ENCODE data around the gene PXMP4. TPM values are rescaled to one million over a fixed set of nuclear protein-coding genes. Genes with fewer than 3 reads are reported as not detected.

The PXMP4 gene, protein sequence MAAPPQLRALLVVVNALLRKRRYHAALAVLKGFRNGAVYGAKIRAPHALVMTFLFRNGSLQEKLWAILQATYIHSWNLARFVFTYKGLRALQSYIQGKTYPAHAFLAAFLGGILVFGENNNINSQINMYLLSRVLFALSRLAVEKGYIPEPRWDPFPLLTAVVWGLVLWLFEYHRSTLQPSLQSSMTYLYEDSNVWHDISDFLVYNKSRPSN
- total RNA-seq: 10 to 100 TPM in 1 of 3 donors, 1 to 10 TPM in 2; 7.9 to 14.3 (median 9.1) TPM

DNA sequence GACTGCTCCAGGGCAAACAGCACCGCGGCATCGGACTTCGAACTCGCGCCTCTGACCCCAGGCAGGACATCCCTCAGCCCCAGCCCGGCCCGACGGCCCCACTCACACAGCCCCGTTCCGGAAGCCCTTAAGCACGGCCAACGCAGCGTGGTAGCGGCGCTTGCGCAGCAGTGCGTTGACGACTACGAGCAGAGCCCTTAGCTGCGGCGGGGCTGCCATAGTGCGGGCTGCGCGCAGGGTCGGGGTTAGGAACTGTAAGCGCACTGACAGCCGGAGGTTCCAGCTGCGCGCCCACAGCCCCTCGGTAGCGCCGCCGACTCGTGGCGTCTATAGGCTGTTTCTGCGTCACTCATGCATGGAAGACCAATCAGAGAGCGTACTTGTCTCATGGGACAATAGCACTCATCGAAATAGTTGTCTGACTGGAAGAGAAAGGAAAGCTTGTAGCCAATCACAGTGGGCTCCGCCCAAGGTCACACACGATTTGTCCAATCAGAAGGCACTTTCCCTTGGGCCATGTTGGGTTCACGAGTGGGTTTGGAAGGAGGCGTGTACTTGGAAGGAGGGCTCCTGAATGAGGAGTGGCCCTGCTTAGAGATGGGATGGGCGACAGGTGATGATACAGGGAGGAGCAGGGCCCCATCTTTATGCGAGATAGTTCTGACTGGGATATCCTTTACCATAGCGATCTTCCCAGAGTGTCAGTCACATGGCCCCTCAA is at the start of gene PXMP4:
Gene PXMP4 (minus strand): TSS at position 322 of the 721 bp plus-strand sequence. CDS start 103 bp downstream, at position 219.
- intact Hi-C loops (cut with DNase I; ENCODE audit: low total_unique reads): no loop called here
- TF ChIP-seq POLR2AphosphoS5 (IDR thresholded peaks at IDR 0.05): peak; percentile 64 to 80 (median 65)
- TF ChIP-seq, protein P1, sequence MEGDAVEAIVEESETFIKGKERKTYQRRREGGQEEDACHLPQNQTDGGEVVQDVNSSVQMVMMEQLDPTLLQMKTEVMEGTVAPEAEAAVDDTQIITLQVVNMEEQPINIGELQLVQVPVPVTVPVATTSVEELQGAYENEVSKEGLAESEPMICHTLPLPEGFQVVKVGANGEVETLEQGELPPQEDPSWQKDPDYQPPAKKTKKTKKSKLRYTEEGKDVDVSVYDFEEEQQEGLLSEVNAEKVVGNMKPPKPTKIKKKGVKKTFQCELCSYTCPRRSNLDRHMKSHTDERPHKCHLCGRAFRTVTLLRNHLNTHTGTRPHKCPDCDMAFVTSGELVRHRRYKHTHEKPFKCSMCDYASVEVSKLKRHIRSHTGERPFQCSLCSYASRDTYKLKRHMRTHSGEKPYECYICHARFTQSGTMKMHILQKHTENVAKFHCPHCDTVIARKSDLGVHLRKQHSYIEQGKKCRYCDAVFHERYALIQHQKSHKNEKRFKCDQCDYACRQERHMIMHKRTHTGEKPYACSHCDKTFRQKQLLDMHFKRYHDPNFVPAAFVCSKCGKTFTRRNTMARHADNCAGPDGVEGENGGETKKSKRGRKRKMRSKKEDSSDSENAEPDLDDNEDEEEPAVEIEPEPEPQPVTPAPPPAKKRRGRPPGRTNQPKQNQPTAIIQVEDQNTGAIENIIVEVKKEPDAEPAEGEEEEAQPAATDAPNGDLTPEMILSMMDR (IDR thresholded peaks at IDR 0.05): no peak
- TF ChIP-seq POLR2A (IDR thresholded peaks at IDR 0.05): no peak
- H3K4me3 ChIP-seq: peak within 1 kb of the TSS; percentile 73 to 91 (median 81)
- peak; percentile 82 to 96 for DNase-seq (ENCODE audit: low spot score in 2 of 2)
- H3K9me3 ChIP-seq: no peaks in the 10 kb centered on the region
- H3K36me3 ChIP-seq: no peaks in the 10 kb centered on the region
- no peaks in the 10 kb centered on the region for H3K27me3 ChIP-seq
- H3K4me1 ChIP-seq: peaks cover 8 to 12% of the 10 kb centered on the region in 2 donors
- peak within 1 kb of the TSS; percentile 80 to 82 for H3K27ac ChIP-seq

DNA sequence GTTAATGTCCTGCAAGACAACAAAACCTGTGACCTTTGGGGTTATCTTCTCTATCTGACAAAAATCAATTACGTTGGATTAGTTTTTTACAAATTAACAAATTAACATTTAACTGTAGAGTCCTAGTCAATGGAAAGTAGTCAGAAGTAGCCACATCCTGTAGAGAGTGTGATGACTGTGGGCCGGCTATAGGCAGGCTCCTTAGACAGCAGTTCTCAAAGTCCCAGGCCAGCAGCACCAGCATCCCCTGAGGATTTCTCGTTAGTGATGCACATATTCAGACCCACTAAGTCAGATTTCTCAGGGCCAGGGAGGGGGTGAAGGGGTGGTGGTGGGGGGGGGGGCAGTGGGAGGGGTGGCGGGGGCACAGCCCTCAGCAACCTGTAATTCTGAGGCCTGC is 48.9 kb upstream of the PXMP4 start:
- Histone ChIP-seq H3K4me1 (no peaks in the 10 kb centered on the region), H3K4me3 (no peak overlapping the region), H3K27ac (no peak overlapping the region), H3K27me3 (no peaks in the 10 kb centered on the region), H3K36me3 (no peaks in the 10 kb centered on the region), H3K9me3 (no peaks in the 10 kb centered on the region)
- DNase-seq (ENCODE audit: low spot score in 2 of 2): no peak
- intact Hi-C loops (cut with DNase I; ENCODE audit: low total_unique reads): no loop called here
- TF ChIP-seq, protein P1 (IDR thresholded peaks at IDR 0.05): no peak
- TF ChIP-seq POLR2A (IDR thresholded peaks at IDR 0.05): no peak
- TF ChIP-seq POLR2AphosphoS5 (IDR thresholded peaks at IDR 0.05): no peak

DNA sequence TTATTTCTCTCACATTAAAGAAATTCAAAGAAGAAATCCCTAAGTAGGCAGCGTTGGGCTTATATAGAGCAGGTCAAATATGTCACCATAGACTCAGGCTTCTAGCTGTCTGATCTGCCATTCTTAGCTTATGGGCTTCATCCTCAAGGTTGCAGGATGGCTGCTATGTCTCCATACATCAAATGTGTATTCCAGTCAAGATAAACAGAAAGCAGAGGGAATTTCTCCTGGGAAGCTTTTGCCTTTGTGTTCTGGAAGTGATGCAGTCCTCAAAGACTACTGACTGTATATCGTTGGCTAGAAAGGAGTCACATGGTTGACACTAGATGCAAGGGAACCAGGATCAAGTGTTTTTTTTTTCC is 47.6 kb upstream of the PXMP4 start:
- TF ChIP-seq POLR2A (IDR thresholded peaks at IDR 0.05) (no peak), POLR2AphosphoS5 (IDR thresholded peaks at IDR 0.05) (no peak)
- TF ChIP-seq, protein P1 (IDR thresholded peaks at IDR 0.05): no peak
- H3K4me3 ChIP-seq: no peak overlapping the region
- no peaks in the 10 kb centered on the region for H3K4me1 ChIP-seq
- H3K36me3 ChIP-seq: no peaks in the 10 kb centered on the region
- intact Hi-C loops (cut with DNase I; ENCODE audit: low total_unique reads): no loop called here
- H3K27me3 ChIP-seq: no peaks in the 10 kb centered on the region
- H3K9me3 ChIP-seq: no peaks in the 10 kb centered on the region
- DNase-seq (ENCODE audit: low spot score in 2 of 2): no peak
- no peak overlapping the region for H3K27ac ChIP-seq

DNA sequence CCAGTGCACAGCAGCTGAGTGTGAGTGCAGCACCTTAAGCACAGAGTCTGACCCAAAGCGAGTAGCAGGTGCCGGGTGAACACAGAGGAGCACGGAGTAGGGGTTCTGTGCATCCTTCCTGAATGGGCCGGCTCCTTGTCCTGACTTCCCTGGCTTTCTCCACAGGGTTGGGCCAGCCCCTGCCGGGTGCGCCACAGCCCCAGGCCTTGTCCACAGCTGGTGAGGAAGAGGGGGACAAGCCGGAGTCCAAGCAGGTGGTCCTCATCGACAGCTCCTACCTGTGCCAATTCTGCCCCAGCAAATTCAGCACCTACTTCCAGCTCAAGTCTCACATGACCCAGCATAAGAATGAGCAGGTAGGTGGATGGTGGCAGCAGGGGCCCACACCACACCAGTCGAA is 46.6 kb upstream of the PXMP4 start:
- no peaks in the 10 kb centered on the region for H3K36me3 ChIP-seq
- H3K27ac ChIP-seq: no peak overlapping the region
- intact Hi-C loops (cut with DNase I; ENCODE audit: low total_unique reads): no loop called here
- TF ChIP-seq POLR2A (IDR thresholded peaks at IDR 0.05) (no peak), POLR2AphosphoS5 (IDR thresholded peaks at IDR 0.05) (no peak)
- TF ChIP-seq, protein P1 (IDR thresholded peaks at IDR 0.05): no peak
- no peak overlapping the region for H3K4me3 ChIP-seq
- H3K4me1 ChIP-seq: no peaks in the 10 kb centered on the region
- H3K27me3 ChIP-seq: no peaks in the 10 kb centered on the region
- no peak for DNase-seq (ENCODE audit: low spot score in 2 of 2)
- no peaks in the 10 kb centered on the region for H3K9me3 ChIP-seq

DNA sequence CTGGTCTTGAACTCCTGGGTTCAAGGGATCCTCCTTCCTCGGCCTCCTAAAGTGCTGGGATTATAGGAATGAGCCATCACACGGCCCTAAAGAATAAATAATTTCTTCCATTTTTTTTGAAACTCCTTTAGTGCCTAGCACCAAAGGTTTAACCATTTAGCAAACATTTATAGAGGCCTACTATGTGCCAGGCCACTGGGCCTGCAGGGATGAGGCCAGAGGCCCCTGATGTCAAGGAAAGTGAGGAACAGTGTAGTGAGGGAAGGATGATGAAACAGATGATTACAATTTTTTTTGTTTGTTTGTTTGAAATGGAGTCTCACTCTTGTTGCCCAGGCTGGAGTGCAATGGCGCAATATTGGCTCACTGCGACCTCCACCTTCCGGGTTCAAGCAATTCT is 45.5 kb upstream of the PXMP4 start:
- intact Hi-C loops (cut with DNase I; ENCODE audit: low total_unique reads): loop anchor here (2.0 kb wide), 1 partner anchor 43 kb away; no protein-coding TSS in a partner anchor
- no peak for DNase-seq (ENCODE audit: low spot score in 2 of 2)
- Histone ChIP-seq H3K27me3 (no peaks in the 10 kb centered on the region), H3K4me1 (no peaks in the 10 kb centered on the region), H3K36me3 (no peaks in the 10 kb centered on the region), H3K27ac (no peak overlapping the region), H3K4me3 (no peak overlapping the region), H3K9me3 (no peaks in the 10 kb centered on the region)
- TF ChIP-seq POLR2A (IDR thresholded peaks at IDR 0.05): no peak
- TF ChIP-seq, protein P1 (IDR thresholded peaks at IDR 0.05): no peak
- TF ChIP-seq POLR2AphosphoS5 (IDR thresholded peaks at IDR 0.05): no peak
